ENCODE measurements around the gene ADAM12. TPM values are rescaled to one million over a fixed set of nuclear protein-coding genes. Genes with fewer than 3 reads are reported as not detected.

The ADAM12 gene
- total RNA-seq, 1 donor from 2014 or later, result 82.4 TPM

DNA sequence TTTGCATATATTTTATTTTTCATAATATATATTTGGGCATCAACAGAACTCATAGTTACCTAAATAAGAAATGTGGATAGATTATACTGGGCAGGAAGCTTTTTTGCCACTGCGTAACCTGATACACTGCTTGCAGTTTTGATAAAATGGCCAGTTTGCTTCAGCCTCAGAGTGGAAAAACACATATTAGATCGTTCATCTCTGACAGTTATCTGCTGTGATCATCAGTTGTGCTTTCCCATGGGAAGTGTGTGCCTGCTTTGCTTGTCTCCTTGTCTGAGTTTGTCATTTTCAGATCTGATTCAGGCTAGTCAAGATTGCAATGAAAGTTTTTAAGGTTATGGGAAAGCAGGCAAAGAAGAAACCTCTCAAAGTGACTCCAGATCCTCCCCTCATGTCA, 54.0 kb downstream of the ADAM12 start:
- no peak for TF ChIP-seq CTCF (conservative IDR thresholded peaks at IDR 0.05)
- DNase-seq (ENCODE audit: low read depth, low spot score), result no peak
- Mint-ChIP-seq H3K9me3 (no peaks in the 10 kb centered on the region), H3K27ac (ENCODE audit: unreplicated experiment) (peak overlapping the region; percentile 31), H3K4me3 (no peak overlapping the region), H3K36me3 (ENCODE audit: low read depth) (peaks cover 10% of the 10 kb centered on the region), H3K27me3 (ENCODE audit: low read depth) (no peaks in the 10 kb centered on the region), H3K4me1 (peaks cover 13% of the 10 kb centered on the region)

DNA sequence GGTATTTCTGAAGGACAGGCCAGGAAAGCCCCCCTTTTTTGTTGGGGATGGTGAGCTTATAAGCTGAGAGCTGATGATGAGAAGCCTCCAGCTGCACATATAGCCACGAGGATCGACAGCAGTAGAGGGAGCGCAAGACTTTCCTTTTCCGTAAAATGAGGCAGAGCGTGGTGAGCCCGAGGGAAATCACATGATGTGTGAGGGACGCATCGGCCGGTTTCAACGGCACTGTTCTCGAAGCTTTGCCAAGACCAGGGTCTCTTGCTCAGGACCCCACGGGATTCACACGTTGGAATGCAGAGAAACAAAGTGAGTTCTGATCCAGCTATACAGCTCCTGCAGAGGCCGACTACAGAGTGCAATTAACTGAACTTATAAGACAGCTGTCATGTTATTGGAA, 55.7 kb downstream of the ADAM12 start:
- H3K27me3 Mint-ChIP-seq (ENCODE audit: low read depth), result no peaks in the 10 kb centered on the region

DNA sequence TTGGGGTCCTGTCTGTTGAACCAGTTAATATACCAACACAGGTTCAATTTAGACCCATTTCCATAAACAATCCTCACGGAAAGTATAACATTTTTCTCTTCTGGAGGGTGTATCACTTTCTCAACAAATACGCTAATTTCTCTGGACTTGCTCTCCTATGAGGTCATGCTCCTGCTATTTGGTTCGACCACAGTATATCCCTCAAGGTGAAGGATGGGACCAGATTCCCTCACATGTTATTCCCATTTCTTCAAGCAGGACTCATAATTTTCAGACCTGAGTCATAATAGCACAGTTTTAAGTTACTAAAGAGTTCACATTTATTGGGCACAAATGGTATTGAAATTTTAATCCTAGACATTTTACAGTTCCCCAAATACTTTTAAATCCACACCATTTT, 57.2 kb downstream of the ADAM12 start:
- Mint-ChIP-seq H3K36me3 (ENCODE audit: low read depth) (peaks cover 9% of the 10 kb centered on the region), H3K27me3 (ENCODE audit: low read depth) (no peaks in the 10 kb centered on the region), H3K9me3 (no peaks in the 10 kb centered on the region), H3K4me3 (no peak overlapping the region), H3K4me1 (peaks cover 8% of the 10 kb centered on the region), H3K27ac (ENCODE audit: unreplicated experiment) (no peak overlapping the region)
- DNase-seq (ENCODE audit: low read depth, low spot score), result no peak
- no peak for TF ChIP-seq CTCF (conservative IDR thresholded peaks at IDR 0.05)

More for the DNA sequence above, 55.7 kb downstream of the ADAM12 start:
- Mint-ChIP-seq H3K36me3 (ENCODE audit: low read depth) (peaks cover 9% of the 10 kb centered on the region), H3K4me1 (peaks cover 12% of the 10 kb centered on the region), H3K9me3 (no peaks in the 10 kb centered on the region), H3K4me3 (no peak overlapping the region), H3K27ac (ENCODE audit: unreplicated experiment) (no peak overlapping the region)
- no peak for TF ChIP-seq CTCF (conservative IDR thresholded peaks at IDR 0.05)
- no peak for DNase-seq (ENCODE audit: low read depth, low spot score)

DNA sequence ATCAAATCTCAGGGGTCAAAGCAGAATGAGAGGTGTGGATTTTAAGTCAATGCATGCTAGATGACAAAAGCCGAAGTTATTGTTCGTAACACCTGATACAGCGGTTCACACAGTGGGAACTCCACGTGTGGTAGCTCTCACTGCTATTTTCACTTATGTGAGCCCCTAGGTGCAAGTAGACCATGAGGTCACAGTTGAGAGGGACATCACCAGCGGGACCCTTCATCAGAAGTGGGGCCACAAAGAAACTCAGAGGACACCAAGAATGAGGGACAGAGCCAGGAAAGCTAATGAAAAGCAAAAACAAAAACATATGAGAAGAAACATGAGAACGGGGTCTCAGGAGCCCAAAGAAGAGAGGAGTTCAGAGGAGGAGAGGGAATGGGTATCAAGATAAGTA, 63.5 kb downstream of the ADAM12 start:
- Mint-ChIP-seq H3K4me1 (peaks cover 28% of the 10 kb centered on the region), H3K27me3 (ENCODE audit: low read depth) (no peaks in the 10 kb centered on the region), H3K4me3 (no peak overlapping the region), H3K27ac (ENCODE audit: unreplicated experiment) (no peak overlapping the region), H3K36me3 (ENCODE audit: low read depth) (peaks cover 19% of the 10 kb centered on the region), H3K9me3 (no peaks in the 10 kb centered on the region)
- no peak for DNase-seq (ENCODE audit: low read depth, low spot score)
- no peak for TF ChIP-seq CTCF (conservative IDR thresholded peaks at IDR 0.05)

- Mint-ChIP-seq H3K4me1 (peaks cover 28% of the 10 kb centered on the region), H3K4me3 (no peak overlapping the region), H3K27me3 (ENCODE audit: low read depth) (no peaks in the 10 kb centered on the region), H3K36me3 (ENCODE audit: low read depth) (peaks cover 16% of the 10 kb centered on the region), H3K27ac (ENCODE audit: unreplicated experiment) (no peak overlapping the region), H3K9me3 (no peaks in the 10 kb centered on the region)
- no peak for TF ChIP-seq CTCF (conservative IDR thresholded peaks at IDR 0.05)
- DNase-seq (ENCODE audit: low read depth, low spot score), result peak; percentile 5
These were observed 66.8 kb downstream of the ADAM12 start for GRCh38 chr10:126321440-126321839.

- no peak overlapping the region for H3K4me3 Mint-ChIP-seq
- DNase-seq (ENCODE audit: low read depth, low spot score), result no peak
- H3K36me3 Mint-ChIP-seq (ENCODE audit: low read depth), result peaks cover 7% of the 10 kb centered on the region
- no peaks in the 10 kb centered on the region for H3K27me3 Mint-ChIP-seq (ENCODE audit: low read depth)
- no peak overlapping the region for H3K27ac Mint-ChIP-seq (ENCODE audit: unreplicated experiment)
- no peak for TF ChIP-seq CTCF (conservative IDR thresholded peaks at IDR 0.05)
- H3K9me3 Mint-ChIP-seq, result peaks cover 3% of the 10 kb centered on the region
- H3K4me1 Mint-ChIP-seq, result peaks cover 17% of the 10 kb centered on the region
These were observed 70.5 kb downstream of the ADAM12 start for GRCh38 chr10:126317751-126318150.

All from neural crest cell (in vitro differentiated cells).